Stimulated activated naive CD8-positive, alpha-beta T cell treated with anti-CD3 and anti-CD28 coated beads, Interleukin-15, Interleukin-2, amounts not matched to agents 100 ng/mL and 50 ng/mL, for 24 hours (primary cell): Measurements from ENCODE around the gene RRBP1.
"Not testable (repeated sequence)": the region's sequence is repeated elsewhere in the genome, so short reads cannot be mapped to it uniquely, and the experiment has no call there.

Experiments
- H3K27ac Mint-ChIP-seq: one replicate; pipeline ENCODE4 v1.8.0; 2021; ENCODE audit warnings: mild to moderate bottlenecking, mixed read lengths
- H3K27me3 Mint-ChIP-seq: one replicate; pipeline ENCODE4 v1.8.0; 2021; ENCODE audit warnings: mixed read lengths
- H3K36me3 Mint-ChIP-seq: one replicate; pipeline ENCODE4 v1.8.0; 2021; ENCODE audit warnings: low read depth, mixed read lengths
- H3K4me1 Mint-ChIP-seq: one replicate; pipeline ENCODE4 v1.8.0; 2021; ENCODE audit warnings: low read depth, mixed read lengths
- H3K4me3 Mint-ChIP-seq: one replicate; pipeline ENCODE4 v1.8.0; 2021; ENCODE audit warnings: mild to moderate bottlenecking, mixed read lengths
- H3K9me3 Mint-ChIP-seq: one replicate; pipeline ENCODE4 v1.8.0; 2021; ENCODE audit warnings: mixed read lengths

RRBP1 gene

DNA sequence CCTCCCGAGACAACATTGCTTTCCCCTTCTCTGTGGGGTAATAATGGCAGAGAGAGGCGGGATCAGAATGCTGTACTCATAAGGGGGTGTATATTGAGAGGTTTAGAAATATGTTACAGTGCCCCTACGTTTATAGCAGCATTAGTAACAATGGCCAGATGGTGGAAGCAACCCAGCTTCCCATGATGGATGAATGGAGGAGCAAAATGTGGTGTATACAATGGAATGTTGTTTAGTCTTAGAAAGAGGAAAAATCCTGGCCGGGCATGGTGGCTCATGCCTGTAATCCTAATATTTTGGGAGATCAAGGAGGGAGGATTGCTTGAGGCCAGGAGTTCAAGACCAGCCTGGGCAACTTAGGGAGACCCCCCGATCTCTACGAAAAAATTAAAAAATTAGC, 30.7 kb upstream of the RRBP1 start:
- Mint-ChIP-seq H3K36me3 (no peaks in the 10 kb centered on the region), H3K27me3 (no peaks in the 10 kb centered on the region)

DNA sequence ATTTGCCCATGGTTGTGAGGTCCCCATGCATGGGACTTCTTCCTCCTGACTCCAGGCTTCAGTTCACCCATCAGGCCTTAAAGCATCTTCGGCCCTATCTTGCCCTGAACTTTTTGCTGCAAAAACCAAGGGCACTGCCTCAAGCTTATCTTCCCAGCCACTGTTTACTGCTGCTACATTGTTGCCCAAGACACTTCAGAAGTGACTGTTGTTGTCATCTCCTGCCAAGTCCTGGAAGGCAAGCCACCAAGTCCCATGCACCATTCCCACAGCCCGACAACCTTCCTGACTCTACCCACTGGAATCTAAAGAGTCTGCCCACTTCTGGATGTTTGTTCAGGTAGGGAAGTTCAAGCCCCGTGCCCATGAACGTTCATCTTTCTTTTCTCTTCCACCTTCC, 30.2 kb upstream of the RRBP1 start:
- H3K27me3 Mint-ChIP-seq: no peaks in the 10 kb centered on the region
- H3K27ac Mint-ChIP-seq: no peak overlapping the region

More for the DNA sequence above, 30.7 kb upstream of the RRBP1 start:
- no peaks in the 10 kb centered on the region for H3K4me1 Mint-ChIP-seq
- no peaks in the 10 kb centered on the region for H3K9me3 Mint-ChIP-seq
- no peak overlapping the region for H3K27ac Mint-ChIP-seq
- H3K4me3 Mint-ChIP-seq: no peak overlapping the region

DNA sequence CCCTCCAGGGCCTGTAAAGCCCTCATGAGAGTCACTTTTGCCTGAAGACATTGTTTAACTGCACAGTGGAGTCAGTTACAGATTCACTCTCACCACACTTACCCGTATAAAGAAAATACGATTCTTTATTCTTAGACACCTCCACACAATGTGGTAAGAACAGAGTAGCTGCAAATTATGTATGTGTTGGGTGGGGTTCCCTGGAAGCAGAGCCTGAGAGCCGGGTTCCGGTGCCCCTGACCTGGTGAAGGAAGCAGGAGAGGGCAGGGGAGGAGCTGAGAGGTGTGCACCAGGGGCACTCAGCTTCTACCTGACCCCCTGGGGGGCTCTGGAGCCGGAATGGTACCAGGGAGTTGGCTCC, 29.2 kb upstream of the RRBP1 start:
- Mint-ChIP-seq H3K4me3 (no peak overlapping the region), H3K27me3 (no peaks in the 10 kb centered on the region), H3K36me3 (no peaks in the 10 kb centered on the region), H3K9me3 (no peaks in the 10 kb centered on the region), H3K27ac (no peak overlapping the region), H3K4me1 (no peaks in the 10 kb centered on the region)

More for the DNA sequence above, 30.2 kb upstream of the RRBP1 start:
- Mint-ChIP-seq H3K36me3 (no peaks in the 10 kb centered on the region), H3K4me3 (no peak overlapping the region), H3K4me1 (no peaks in the 10 kb centered on the region), H3K9me3 (no peaks in the 10 kb centered on the region)

DNA sequence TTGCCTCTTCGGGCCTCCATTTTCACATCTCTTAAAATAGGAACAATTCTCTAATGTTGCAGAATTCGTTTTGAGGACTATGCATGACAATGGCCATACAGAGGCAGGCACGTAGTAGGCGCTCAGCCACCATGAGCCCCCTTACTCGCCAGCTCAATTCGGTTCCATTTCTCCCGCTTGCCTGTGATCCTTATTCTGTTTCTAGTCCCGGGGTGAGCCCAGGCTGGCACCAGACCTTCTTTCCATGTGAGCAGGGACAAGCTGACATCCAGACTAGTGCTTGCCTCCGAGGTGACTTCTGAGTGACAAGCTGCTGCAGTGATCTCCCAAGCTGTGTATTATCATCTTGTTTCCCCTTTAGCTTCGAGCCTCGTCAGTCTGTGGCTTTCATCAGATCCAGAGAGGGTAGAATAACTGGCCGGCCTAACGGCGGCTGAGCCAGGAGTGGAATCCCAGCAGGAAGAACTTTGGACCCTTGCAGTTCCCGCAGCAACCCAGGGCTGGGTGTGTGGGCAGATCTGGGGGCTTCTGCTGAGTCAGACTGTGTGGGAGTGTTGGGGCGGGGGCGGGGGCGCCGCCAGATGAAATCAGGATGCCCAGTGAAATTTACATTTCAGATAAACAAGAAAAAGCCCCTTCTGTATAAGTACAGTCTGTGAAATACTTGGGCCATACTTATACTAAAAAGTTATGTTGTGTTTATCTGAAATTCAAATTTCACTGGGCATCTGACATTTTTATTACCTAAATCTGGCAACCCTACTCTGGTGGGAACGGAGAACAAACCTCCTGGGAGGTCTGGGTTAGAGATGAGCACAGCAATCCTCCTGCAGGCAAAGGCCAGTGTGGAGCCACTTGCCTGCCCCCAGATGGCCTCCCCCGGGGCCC, 28.6 kb upstream of the RRBP1 start:
- H3K27ac Mint-ChIP-seq: no peak overlapping the region
- no peaks in the 10 kb centered on the region for H3K4me1 Mint-ChIP-seq
- H3K9me3 Mint-ChIP-seq: no peaks in the 10 kb centered on the region
- H3K36me3 Mint-ChIP-seq: no peaks in the 10 kb centered on the region
- no peaks in the 10 kb centered on the region for H3K27me3 Mint-ChIP-seq
- H3K4me3 Mint-ChIP-seq: no peak overlapping the region

DNA sequence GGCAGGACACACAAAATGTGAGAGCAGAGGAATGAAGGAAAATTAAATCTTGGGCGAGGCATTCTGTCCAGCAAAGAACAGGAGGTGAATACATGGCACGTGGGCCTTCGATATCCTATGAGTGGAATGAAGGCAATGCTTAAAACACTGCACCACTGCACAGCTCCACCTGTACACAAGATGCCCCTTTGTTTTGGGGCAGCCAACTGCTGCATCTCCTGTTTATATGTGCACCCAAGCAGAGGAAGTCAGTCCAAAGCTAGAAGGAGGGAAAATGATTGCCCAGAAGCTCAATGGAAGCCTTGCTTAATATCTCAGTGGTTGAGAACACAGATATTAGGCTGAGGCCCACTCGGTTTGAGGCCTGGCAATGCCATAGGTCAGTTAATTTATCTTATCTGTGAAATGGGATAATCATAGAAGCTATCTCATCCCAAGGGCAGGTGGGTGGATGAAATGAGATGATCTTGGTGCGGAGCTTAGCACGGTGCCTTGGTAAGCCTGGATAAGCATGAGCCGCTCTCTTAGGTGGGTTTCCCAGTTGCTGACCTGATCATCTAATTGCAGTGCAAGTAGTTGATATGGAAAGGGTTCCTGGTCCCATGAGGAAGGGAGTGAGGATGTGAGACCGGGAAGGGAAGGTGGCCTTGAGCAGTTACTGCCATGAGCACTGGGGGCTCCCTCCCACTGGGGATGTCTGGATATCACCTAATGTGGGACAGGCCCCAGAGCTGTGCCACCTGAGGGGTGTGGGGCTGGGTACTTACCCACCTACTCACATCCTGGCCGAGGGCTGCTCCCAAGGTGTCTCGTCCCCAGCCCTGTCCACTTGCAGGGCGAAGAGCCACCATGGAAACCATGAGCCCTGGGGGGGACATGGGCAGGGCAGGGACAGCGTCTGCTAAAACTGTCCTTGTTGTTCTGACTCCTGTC, 27.6 kb upstream of the RRBP1 start:
- Mint-ChIP-seq H3K27ac (no peak overlapping the region), H3K9me3 (no peaks in the 10 kb centered on the region), H3K27me3 (no peaks in the 10 kb centered on the region), H3K4me1 (no peaks in the 10 kb centered on the region), H3K36me3 (no peaks in the 10 kb centered on the region), H3K4me3 (no peak overlapping the region)

DNA sequence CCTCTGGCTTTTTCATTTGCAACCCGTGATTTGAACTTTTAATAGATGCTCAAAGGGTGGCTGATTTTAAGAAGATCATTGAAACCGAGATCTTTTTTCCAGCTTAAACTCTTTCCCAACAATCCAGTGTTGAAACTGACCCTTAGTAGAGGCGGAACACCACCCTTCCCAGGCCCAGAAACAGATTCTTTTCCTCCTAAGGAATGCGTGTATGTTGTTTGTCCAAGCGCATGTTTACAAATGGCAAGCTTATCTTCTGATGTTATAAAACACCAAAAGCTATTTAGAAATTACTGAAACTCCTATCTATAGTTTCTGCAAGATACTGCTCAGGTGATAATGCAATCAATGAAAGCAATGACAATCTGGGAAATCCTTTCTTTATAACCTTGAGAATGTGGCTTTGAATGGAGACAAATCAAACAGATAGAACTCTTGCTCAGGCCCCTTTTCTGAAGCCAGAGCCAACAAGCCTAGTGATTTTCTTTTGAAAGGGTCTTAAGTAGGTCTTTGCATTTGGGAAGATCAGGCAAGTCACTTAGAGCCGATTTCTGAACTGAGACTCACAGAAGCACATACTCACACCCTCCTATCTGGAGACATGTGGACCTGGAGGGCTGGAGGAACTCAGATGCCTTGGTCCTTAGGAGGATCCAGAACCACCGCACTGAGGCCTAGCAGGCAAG, 26.8 kb upstream of the RRBP1 start:
- Mint-ChIP-seq H3K4me1 (no peaks in the 10 kb centered on the region), H3K4me3 (no peak overlapping the region), H3K27me3 (no peaks in the 10 kb centered on the region), H3K27ac (no peak overlapping the region), H3K36me3 (no peaks in the 10 kb centered on the region), H3K9me3 (no peaks in the 10 kb centered on the region)

DNA sequence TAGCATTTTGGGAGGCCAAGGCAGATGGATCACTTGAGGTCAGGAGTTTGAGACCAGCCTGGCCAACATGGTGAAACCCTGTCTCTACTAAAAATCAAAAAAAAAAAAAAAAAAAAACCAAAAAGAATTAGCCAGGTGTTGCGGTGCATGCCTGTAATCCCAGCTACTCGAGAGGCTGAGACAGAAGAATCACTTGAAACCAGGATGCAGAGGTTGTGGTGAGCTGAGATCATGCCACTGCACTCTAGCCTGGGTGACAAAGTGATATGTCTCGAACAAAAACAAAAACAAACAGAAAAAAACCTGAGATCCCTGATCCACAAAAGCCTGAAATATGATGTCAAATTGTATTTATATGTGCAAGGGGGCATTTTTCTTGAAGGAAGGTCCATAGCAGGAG, 25.9 kb upstream of the RRBP1 start:
- not testable (repeated sequence) for H3K27me3 Mint-ChIP-seq, H3K36me3 Mint-ChIP-seq, H3K4me3 Mint-ChIP-seq, H3K9me3 Mint-ChIP-seq, H3K27ac Mint-ChIP-seq, H3K4me1 Mint-ChIP-seq

DNA sequence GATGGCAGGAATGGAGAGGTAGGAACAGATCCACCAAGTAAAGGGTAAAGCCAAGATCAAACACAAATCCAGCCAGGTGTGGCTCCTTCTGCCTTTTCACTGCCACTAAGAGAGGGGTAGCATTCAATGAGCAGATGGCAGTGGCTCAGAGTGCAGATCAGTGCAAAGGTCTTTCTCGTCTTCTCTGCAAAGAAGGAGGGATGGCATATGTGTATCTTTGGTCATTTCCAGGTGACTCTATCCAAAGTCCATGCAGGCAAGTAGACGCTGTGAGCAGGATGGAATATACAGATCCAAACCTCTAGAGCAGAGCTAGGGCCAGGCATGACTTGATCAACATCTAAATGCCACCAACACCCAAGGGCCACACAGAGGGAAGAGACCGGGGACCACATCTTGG, 24.6 kb upstream of the RRBP1 start:
- Mint-ChIP-seq H3K36me3 (no peaks in the 10 kb centered on the region), H3K4me1 (no peaks in the 10 kb centered on the region), H3K27me3 (no peaks in the 10 kb centered on the region), H3K9me3 (no peaks in the 10 kb centered on the region), H3K4me3 (no peak overlapping the region), H3K27ac (no peak overlapping the region)

DNA sequence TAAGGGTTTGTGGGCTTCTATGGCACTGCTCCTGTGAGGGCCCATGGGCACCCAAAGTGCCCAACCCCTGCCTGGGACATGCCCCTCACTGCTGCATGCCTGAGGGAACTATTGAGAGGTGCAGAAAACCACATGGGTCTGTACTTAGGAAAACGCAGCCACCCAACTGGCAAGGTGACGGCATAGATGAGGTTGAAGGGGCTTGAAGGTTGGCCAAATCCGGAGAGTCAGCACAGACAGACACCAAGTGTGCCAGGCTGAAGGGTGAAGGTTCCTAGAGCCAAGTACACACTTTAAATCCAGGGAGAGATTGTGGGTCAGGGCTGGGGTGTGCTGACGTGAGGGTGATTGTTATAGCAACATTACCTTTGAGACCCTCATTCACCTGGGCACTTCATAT, 23.9 kb upstream of the RRBP1 start:
- H3K27ac Mint-ChIP-seq: no peak overlapping the region
- H3K4me3 Mint-ChIP-seq: no peak overlapping the region
- H3K36me3 Mint-ChIP-seq: no peaks in the 10 kb centered on the region
- no peaks in the 10 kb centered on the region for H3K27me3 Mint-ChIP-seq
- no peaks in the 10 kb centered on the region for H3K9me3 Mint-ChIP-seq
- H3K4me1 Mint-ChIP-seq: no peaks in the 10 kb centered on the region

DNA sequence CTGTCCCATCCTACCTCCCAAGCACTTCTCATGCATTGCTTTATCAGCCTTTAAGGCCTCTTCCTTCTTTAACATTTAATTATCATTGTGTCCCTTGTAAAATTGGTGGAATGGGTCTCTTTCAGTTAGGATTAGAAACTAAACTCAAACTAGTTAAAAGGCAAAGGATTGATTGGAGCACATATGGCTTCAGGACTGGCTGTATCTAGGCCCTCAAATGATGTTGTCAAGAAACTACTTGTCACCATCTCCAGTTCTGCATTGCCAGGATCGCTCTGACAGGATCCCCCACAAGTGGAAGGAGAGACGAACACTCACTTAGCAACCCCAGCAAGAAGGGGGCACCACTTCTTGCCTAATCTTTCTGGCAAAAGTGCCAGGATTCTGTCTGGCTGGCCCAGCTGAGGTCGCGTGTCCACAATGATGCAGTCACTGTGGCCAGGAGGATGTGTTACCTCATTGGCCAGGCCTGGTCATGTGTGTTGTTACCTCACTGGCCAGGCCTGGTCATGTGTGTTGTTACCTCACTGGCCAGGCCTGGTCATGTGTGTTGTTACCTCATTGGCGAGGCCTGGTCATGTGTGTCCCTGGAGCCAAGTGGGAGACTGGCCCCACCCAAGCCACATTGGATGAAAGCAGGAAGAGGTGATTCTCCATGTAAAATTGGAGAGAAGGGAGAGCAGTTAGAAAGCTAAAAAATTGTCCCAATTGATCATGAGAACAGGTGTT, 22.7 kb upstream of the RRBP1 start:
- Mint-ChIP-seq H3K4me1 (no peaks in the 10 kb centered on the region), H3K9me3 (no peaks in the 10 kb centered on the region), H3K27ac (no peak overlapping the region), H3K36me3 (no peaks in the 10 kb centered on the region), H3K27me3 (no peaks in the 10 kb centered on the region), H3K4me3 (no peak overlapping the region)

DNA sequence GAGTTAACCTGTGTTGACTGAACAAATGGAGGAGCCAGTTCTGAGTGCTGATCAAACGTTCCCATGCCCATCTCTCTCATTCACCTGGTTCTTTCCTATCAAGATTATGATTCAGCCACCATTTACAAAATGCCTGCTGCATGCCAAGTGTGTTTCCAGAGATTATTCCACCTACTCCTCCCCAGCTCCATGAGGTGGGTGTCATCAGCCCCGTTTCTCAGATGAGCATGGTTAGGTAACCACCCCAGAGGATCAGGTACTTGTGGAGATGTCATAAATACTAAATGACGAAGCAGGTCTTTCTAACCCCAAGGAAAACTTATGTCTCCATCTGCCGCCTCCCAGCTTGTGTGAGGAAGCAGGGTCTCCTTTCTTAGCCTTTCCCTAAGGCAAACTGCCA, 19.8 kb upstream of the RRBP1 start:
- H3K27ac Mint-ChIP-seq: no peak overlapping the region
- H3K36me3 Mint-ChIP-seq: no peaks in the 10 kb centered on the region
- H3K4me3 Mint-ChIP-seq: no peak overlapping the region
- H3K4me1 Mint-ChIP-seq: no peaks in the 10 kb centered on the region
- no peaks in the 10 kb centered on the region for H3K27me3 Mint-ChIP-seq
- H3K9me3 Mint-ChIP-seq: peaks cover under 1% of the 10 kb centered on the region

DNA sequence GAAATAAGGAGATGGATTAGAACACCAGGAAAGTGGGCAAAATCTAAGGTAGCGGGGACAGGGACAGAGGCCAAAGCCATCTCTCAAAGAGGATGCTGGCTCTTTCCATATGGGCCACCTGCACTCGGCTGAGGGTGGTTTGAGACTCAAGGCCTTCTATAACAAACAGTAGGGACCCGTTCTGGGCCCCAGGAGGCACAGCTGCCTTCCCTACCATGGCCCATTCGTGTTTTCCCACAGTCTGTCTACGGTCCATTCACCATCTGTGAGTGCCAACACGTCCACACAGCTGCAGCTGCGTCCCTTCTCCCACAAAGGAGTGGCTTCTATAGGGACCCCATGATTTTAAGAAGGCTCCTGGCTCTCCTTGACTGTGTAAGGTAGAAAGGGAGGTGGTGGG, 18.6 kb upstream of the RRBP1 start:
- Mint-ChIP-seq H3K4me3 (no peak overlapping the region), H3K4me1 (no peaks in the 10 kb centered on the region), H3K36me3 (no peaks in the 10 kb centered on the region), H3K27ac (no peak overlapping the region), H3K27me3 (no peaks in the 10 kb centered on the region), H3K9me3 (peaks cover 4% of the 10 kb centered on the region)

DNA sequence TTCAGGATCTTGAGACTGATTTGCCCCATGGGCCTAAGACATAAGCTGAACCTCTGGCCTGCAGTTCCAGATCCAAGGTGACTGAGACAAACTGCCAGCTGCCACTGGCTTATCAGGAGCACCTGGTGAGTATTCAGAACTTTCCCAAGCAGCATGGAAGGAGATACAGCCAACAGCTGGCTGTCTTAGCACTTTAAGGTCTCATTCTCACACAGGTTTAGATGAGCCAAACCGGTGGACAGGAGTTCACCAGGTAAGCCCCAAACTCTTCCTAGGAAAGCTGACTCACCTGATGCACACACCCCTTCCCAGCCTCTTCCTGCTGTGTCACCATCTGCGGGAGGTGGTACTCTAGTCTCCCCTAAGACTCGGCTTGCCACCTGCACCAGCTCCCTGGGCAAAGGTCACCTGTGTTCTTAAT, 17.9 kb upstream of the RRBP1 start, which contains the start of gene BANF2:
TSS of gene BANF2 (plus strand) at position 36 of the 421 bp plus-strand sequence. CDS start 25,060 bp downstream, outside the sequence.
- Mint-ChIP-seq H3K36me3 (no peaks in the 10 kb centered on the region), H3K27ac (no peak within 1 kb of the TSS), H3K4me1 (no peaks in the 10 kb centered on the region), H3K9me3 (peaks cover 4% of the 10 kb centered on the region), H3K4me3 (no peak within 1 kb of the TSS), H3K27me3 (no peaks in the 10 kb centered on the region)

DNA sequence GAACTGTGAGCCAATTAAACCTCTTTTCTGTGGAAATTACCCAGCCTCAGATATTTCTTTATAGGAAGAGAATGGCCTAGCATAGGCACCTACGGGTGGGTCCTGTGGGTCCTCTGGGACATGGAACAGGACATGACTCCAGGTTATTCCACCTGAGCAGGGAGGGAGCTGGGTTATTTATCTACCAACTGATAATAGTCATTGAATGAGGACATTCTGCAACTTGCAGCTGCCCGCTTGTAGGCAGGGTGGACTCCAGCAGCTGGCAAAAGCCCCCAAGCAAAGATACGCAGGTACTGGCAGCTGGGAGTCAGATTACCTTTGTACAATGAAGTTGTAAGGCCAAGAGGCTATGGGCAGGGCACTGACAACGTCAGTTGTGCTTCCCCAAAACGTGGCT, 16.3 kb upstream of the RRBP1 start:
- Mint-ChIP-seq H3K4me1 (no peaks in the 10 kb centered on the region), H3K36me3 (no peaks in the 10 kb centered on the region), H3K9me3 (peaks cover 4% of the 10 kb centered on the region), H3K27me3 (no peaks in the 10 kb centered on the region), H3K4me3 (no peak overlapping the region), H3K27ac (no peak overlapping the region)
